ENCODE results near the gene SOCS6. TPM values are rescaled to one million over a fixed set of nuclear protein-coding genes. Genes with fewer than 3 reads are reported as not detected.
"Not testable (repeated sequence)": the region's sequence is repeated elsewhere in the genome, so short reads cannot be mapped to it uniquely, and the experiment has no call there.

The SOCS6 gene
- total RNA-seq (2021; fragmentation: NEBNext Ultra II Directional; extraction: Animal tissue kit (Norgen Biotek cat#: 25700)), result 10 to 100 TPM; 26.4 to 35.3 (median 30.7) TPM
- long read RNA-seq, full-length matches to known transcripts, result 31 of 49 reads
- long read RNA-seq, partial matches to known transcripts, result 15 of 49 reads
- long read RNA-seq, other reads (novel, unspliced or antisense), result 3 of 49 reads

DNA sequence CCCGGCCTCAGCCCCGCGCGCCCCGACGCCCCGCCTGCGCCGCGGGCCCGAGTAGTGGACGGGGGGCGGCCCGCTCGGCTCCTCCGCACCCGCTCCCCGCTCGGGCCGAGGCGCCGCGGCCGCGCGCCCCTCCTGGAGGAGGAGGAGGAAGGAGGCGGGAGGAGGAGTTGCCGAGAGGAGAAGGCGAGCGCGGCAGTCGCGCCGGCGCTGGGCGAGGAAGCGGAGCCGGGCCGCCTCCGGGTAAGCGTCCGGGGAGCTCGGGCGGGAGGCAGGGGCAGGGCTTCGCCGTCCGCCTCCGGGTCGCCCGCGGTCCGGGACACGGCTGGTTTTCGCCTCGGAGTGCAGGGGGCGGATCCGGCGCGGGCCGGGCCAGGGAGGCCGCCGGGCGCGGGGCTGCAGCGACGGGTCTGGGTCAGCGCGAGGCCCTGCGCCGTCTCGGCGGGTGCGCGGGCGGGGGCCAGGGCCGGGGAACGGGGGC lies at the start of gene SOCS6:
TSS of gene SOCS6 (plus strand) at position 195 of the 478 bp plus-strand sequence. CDS start 35,624 bp downstream, outside the sequence.
- H3K27me3 Mint-ChIP-seq (ENCODE audit: insufficient read depth), result peaks cover 2% of the 10 kb centered on the region; the same call in 1 of the 2 replicates

GRCh38 chr18:70243131-70243929 lies 45.5 kb upstream of the SOCS6 start:
- H3K36me3 Mint-ChIP-seq (ENCODE audit: low read depth), result no peaks in the 10 kb centered on the region
- TF ChIP-seq, protein P1, sequence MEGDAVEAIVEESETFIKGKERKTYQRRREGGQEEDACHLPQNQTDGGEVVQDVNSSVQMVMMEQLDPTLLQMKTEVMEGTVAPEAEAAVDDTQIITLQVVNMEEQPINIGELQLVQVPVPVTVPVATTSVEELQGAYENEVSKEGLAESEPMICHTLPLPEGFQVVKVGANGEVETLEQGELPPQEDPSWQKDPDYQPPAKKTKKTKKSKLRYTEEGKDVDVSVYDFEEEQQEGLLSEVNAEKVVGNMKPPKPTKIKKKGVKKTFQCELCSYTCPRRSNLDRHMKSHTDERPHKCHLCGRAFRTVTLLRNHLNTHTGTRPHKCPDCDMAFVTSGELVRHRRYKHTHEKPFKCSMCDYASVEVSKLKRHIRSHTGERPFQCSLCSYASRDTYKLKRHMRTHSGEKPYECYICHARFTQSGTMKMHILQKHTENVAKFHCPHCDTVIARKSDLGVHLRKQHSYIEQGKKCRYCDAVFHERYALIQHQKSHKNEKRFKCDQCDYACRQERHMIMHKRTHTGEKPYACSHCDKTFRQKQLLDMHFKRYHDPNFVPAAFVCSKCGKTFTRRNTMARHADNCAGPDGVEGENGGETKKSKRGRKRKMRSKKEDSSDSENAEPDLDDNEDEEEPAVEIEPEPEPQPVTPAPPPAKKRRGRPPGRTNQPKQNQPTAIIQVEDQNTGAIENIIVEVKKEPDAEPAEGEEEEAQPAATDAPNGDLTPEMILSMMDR (IDR thresholded peaks at IDR 0.05), result no peak
- peaks cover 8% of the 10 kb centered on the region; the same call in 1 of the 2 replicates for H3K4me1 Mint-ChIP-seq (ENCODE audit: low read depth)
- no peak for DNase-seq
- H3K27me3 Mint-ChIP-seq (ENCODE audit: insufficient read depth), result peaks cover 7% of the 10 kb centered on the region
- H3K4me3 Mint-ChIP-seq, result no peak overlapping the region
- no peaks in the 10 kb centered on the region for H3K9me3 Mint-ChIP-seq
- H3K27ac Mint-ChIP-seq, result no peak overlapping the region

More for the DNA sequence above, at the start of gene SOCS6:
- Mint-ChIP-seq H3K36me3 (ENCODE audit: low read depth) (peaks cover 29% of the 10 kb centered on the region), H3K27ac (peak within 1 kb of the TSS; percentile 96), H3K9me3 (no peaks in the 10 kb centered on the region), H3K4me3 (peak within 1 kb of the TSS; percentile 99), H3K4me1 (ENCODE audit: low read depth) (peaks cover 52% of the 10 kb centered on the region)
- peak; percentile 43 for DNase-seq
- TF ChIP-seq, protein P1 (IDR thresholded peaks at IDR 0.05), result no peak

GRCh38 chr18:70246061-70246466 lies 42.8 kb upstream of the SOCS6 start:
- TF ChIP-seq, protein P1 (IDR thresholded peaks at IDR 0.05), result no peak
- Mint-ChIP-seq H3K4me1 (ENCODE audit: low read depth) (peaks cover 17% of the 10 kb centered on the region), H3K27ac (no peak overlapping the region)

GRCh38 chr18:70249118-70249517 lies 39.7 kb upstream of the SOCS6 start:
- peak; percentile 29 for DNase-seq
- Mint-ChIP-seq H3K4me3 (no peak overlapping the region), H3K27me3 (ENCODE audit: insufficient read depth) (peaks cover 2% of the 10 kb centered on the region), H3K36me3 (ENCODE audit: low read depth) (no peaks in the 10 kb centered on the region), H3K4me1 (ENCODE audit: low read depth) (peaks cover 17% of the 10 kb centered on the region), H3K27ac (peak overlapping the region; percentile 30; the same call in 1 of the 2 replicates), H3K9me3 (no peaks in the 10 kb centered on the region)
- TF ChIP-seq, protein P1 (IDR thresholded peaks at IDR 0.05), result no peak

More at GRCh38 chr18:70246061-70246466, 42.8 kb upstream of the SOCS6 start:
- H3K4me3 Mint-ChIP-seq, result peak overlapping the region; percentile 60
- no peak for DNase-seq
- peaks cover under 1% of the 10 kb centered on the region; the same call in 1 of the 2 replicates for H3K27me3 Mint-ChIP-seq (ENCODE audit: insufficient read depth)
- H3K9me3 Mint-ChIP-seq, result no peaks in the 10 kb centered on the region
- H3K36me3 Mint-ChIP-seq (ENCODE audit: low read depth), result no peaks in the 10 kb centered on the region

GRCh38 chr18:70249861-70250260 lies 39.0 kb upstream of the SOCS6 start:
- not testable (repeated sequence) for H3K27me3 Mint-ChIP-seq (ENCODE audit: insufficient read depth); H3K27ac Mint-ChIP-seq; H3K9me3 Mint-ChIP-seq; DNase-seq; H3K36me3 Mint-ChIP-seq (ENCODE audit: low read depth); H3K4me3 Mint-ChIP-seq
- H3K4me1 Mint-ChIP-seq (ENCODE audit: low read depth), result peaks cover 17% of the 10 kb centered on the region

DNA sequence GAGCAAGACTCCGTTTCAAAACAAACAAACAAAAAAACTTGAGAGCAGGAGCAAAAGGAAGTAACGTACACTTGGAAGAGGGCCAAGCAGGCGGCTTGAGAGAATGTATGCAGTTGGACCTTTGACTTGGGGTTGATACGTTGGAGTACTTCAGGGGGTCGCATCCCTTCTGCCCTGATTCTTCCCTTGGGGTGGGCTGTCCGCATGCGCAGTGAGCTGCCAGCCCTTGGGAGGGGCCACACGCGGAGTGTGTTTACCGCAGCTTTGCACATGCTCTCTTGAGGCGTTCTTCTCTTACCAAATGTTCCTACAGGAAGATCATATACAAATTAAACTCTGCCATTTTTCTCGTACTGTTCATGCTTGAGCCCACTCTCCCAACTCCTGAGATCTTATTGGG lies 38.1 kb upstream of the SOCS6 start:
- no peaks in the 10 kb centered on the region for H3K9me3 Mint-ChIP-seq
- peaks cover 2% of the 10 kb centered on the region for H3K27me3 Mint-ChIP-seq (ENCODE audit: insufficient read depth)
- peaks cover 16% of the 10 kb centered on the region for H3K4me1 Mint-ChIP-seq (ENCODE audit: low read depth)
- H3K27ac Mint-ChIP-seq, result no peak overlapping the region
- no peak overlapping the region for H3K4me3 Mint-ChIP-seq
- no peaks in the 10 kb centered on the region for H3K36me3 Mint-ChIP-seq (ENCODE audit: low read depth)
- no peak for DNase-seq
- TF ChIP-seq, protein P1 (IDR thresholded peaks at IDR 0.05), result no peak
